NCI-H1105 (cell line): Measurements from ENCODE around the gene SMIM9.
A peak's percentile ranks its signal among the peaks of the same experiment; 100 is the strongest.
"Not testable (repeated sequence)": the region's sequence is repeated elsewhere in the genome, so short reads cannot be mapped to it uniquely, and the experiment has no call there.

ENCODE experiments used
- DNase-seq: peaks from one replicate; lab custom pipeline; 2025; lab: John Stamatoyannopoulos, UW

The SMIM9 gene

GRCh38 chrX:154834562-154834961 lies at the start of gene SMIM9:
TSS of gene SMIM9 (minus strand) at chrX:154834662. CDS start at chrX:154830856, 3,806 bp downstream.
- DNase-seq, result no peak

GRCh38 chrX:154884069-154884468 lies 49.6 kb upstream of the SMIM9 start:
- not testable (repeated sequence) for DNase-seq

GRCh38 chrX:154873329-154873728 lies 38.9 kb upstream of the SMIM9 start:
- DNase-seq, result no peak

- DNase-seq, result not testable (repeated sequence)
Observed at GRCh38 chrX:154868522-154868921, 34.1 kb upstream of the SMIM9 start.

- DNase-seq, result no peak
Observed at GRCh38 chrX:154855256-154855655, 20.8 kb upstream of the SMIM9 start.

- DNase-seq, result no peak
Observed at GRCh38 chrX:154850957-154851611, 16.6 kb upstream of the SMIM9 start.

GRCh38 chrX:154840856-154841255 lies 6.4 kb upstream of the SMIM9 start:
- DNase-seq, result peak; percentile 46

GRCh38 chrX:154836163-154836562 lies 1.7 kb upstream of the SMIM9 start:
- DNase-seq, result no peak

- no peak for DNase-seq
Observed at GRCh38 chrX:154833746-154834274, 652 bp downstream of the SMIM9 start.

GRCh38 chrX:154829926-154830442 lies 4.5 kb downstream of the SMIM9 start:
- no peak for DNase-seq

GRCh38 chrX:154829134-154829533 lies 5.3 kb downstream of the SMIM9 start:
- no peak for DNase-seq

- no peak for DNase-seq
Observed at GRCh38 chrX:154828016-154828408, 6.5 kb downstream of the SMIM9 start.

GRCh38 chrX:154827194-154828015 lies 7.1 kb downstream of the SMIM9 start:
- DNase-seq, result no peak

GRCh38 chrX:154825586-154825985 lies 8.9 kb downstream of the SMIM9 start:
- DNase-seq, result not testable (repeated sequence)

- no peak for DNase-seq
Observed at GRCh38 chrX:154824638-154825037, 9.8 kb downstream of the SMIM9 start.

GRCh38 chrX:154822029-154822428 lies 12.4 kb downstream of the SMIM9 start:
- DNase-seq, result no peak

GRCh38 chrX:154821523-154821922 lies 12.9 kb downstream of the SMIM9 start:
- no peak for DNase-seq

- DNase-seq, result no peak
Observed at GRCh38 chrX:154819771-154820341, 14.6 kb downstream of the SMIM9 start.

- no peak for DNase-seq
Observed at GRCh38 chrX:154818916-154819770, 15.3 kb downstream of the SMIM9 start.

- DNase-seq, result not testable (repeated sequence)
Observed at GRCh38 chrX:154817048-154817618, 17.3 kb downstream of the SMIM9 start.

- DNase-seq, result not testable (repeated sequence)
Observed at GRCh38 chrX:154816326-154816898, 18.1 kb downstream of the SMIM9 start.
